Measurements from ENCODE around the gene ELL2. TPM values are rescaled to one million over a fixed set of nuclear protein-coding genes. Genes with fewer than 3 reads are reported as not detected.

ELL2 gene
- total and polyA plus RNA-seq, 2 of the 13 experiments (the other 11 are each of a cell fraction or from before 2014, with no cell fraction given): 78.9 to 97.1 TPM

DNA sequence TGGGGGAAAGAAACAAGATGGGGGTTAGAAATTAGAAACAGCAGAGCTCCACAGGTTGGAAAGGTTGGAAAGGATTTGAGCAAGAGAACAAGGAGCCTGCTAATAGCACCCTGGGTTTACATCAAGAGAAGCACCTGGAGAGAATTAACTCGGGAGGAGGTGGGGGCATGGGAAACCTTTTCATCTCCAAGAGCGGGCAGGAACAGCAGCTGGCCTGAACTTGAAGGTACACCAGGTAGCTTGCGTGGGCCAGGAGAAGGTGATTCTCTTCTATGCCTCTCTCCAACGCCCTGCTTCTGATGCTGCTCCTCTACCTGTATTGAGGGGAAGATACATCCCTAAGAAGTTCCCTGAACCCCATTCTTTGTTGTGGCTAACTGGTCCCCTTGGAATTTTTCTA lies 102.0 kb downstream of the ELL2 start:
- Histone ChIP-seq H3K27me3 (ENCODE audit: control insufficient read depth in 1 of 2, insufficient read depth in 2 of 2, low read length in 2 of 2) (no peaks in the 10 kb centered on the region), H3K4me3 (replicated peaks in 1 of 3; ENCODE audit: insufficient read depth in 1 of 3, low read depth in 2 of 3, low read length in 3 of 3) (no peak overlapping the region), H3K79me2 (ENCODE audit: insufficient read depth, low read length) (peaks cover 14% of the 10 kb centered on the region), H3K27ac (ENCODE audit: extremely low read length, insufficient read depth, low read length) (peak overlapping the region; percentile 71), H3K9me3 (ENCODE audit: low read length) (no peaks in the 10 kb centered on the region), H3K4me1 (ENCODE audit: insufficient read depth, low read length) (peaks cover 84% of the 10 kb centered on the region), H3K9ac (ENCODE audit: insufficient read depth, low read depth, low read length) (peak overlapping the region; percentile 58), H4K20me1 (ENCODE audit: insufficient read depth, low read length) (no peaks in the 10 kb centered on the region), H2AFZ (ENCODE audit: low read length) (no peak overlapping the region), H3K36me3 (replicated peaks in 1 of 2; ENCODE audit: control insufficient read depth in 1 of 2, insufficient read depth in 2 of 2, low read length in 2 of 2) (no peaks in the 10 kb centered on the region), H3K4me2 (ENCODE audit: low read depth, low read length) (peak overlapping the region; percentile 64)
- ChIA-PET CTCF (ENCODE audit: low intra/inter-chr PET ratio, low total read pairs) (no interaction called here), POLR2A (interaction anchor here (1.3 to 4.4 kb wide), 3 partner anchors 20 to 99 kb away, joined by 4 to 32 read pairs (median 18); partner anchors contain the start of gene GLRX)
- intact Hi-C loops (cut with micrococcal nuclease; ENCODE audit: unreplicated experiment): loop anchor here (2.0 to 5.0 kb wide), 5 partner anchors 29 to 478 kb away; no protein-coding TSS in a partner anchor
- ATAC-seq: no peak
- FAIRE-seq: no peak
- no peak for DNase-seq (ENCODE audit: low spot score)
- TF ChIP-seq FOXC1 (CRISPR knock-in tag; IDR thresholded peaks at IDR 0.05; ENCODE audit: borderline replicate concordance) (no peak), ZNF883 (CRISPR knock-in tag; IDR thresholded peaks at IDR 0.05; ENCODE audit: not compliant biosample characterization) (no peak), ISL2 (CRISPR knock-in tag; IDR thresholded peaks at IDR 0.05) (no peak), TBP (CRISPR knock-in tag; IDR thresholded peaks at IDR 0.05) (no peak), MIXL1 (CRISPR knock-in tag; IDR thresholded peaks at IDR 0.05) (no peak), CHD2 (IDR thresholded peaks at IDR 0.05; ENCODE audit: low read depth, low read length) (no peak), ZNF460 (CRISPR knock-in tag; IDR thresholded peaks at IDR 0.05; ENCODE audit: borderline replicate concordance) (no peak)
- 64% methylated on average over 3 of the region's 4 CpGs for WGBS (ENCODE audit: low lambda C conversion rate)
- BruUV-seq (replicated peaks): no TSS peak
- in situ Hi-C loops (cut with HindIII; ENCODE audit: extremely low pct_ligation_motif_present, low pct_unique_long_range_greater_than_20kb): loop anchor here (5.0 kb wide), 3 partner anchors 98 to 478 kb away; no protein-coding TSS in a partner anchor

Data from HepG2 (cell line).